Ecto neural progenitor cell (in vitro differentiated cells): ENCODE measurements around the gene RSPH1.

Source experiments
- DNase-seq: peaks from one replicate; pipeline ENCODE4 v3.0.0-alpha.2; 2018; ENCODE audit warnings: low spot score

RSPH1 gene

GRCh38 chr21:42426876-42427480, 69.0 kb downstream of the RSPH1 start:
- no peak for DNase-seq

GRCh38 chr21:42426424-42426823, 69.6 kb downstream of the RSPH1 start:
- no peak for DNase-seq

- DNase-seq = no peak
Measured at GRCh38 chr21:42425591-42425990, 70.4 kb downstream of the RSPH1 start.

GRCh38 chr21:42424914-42425541, 71.0 kb downstream of the RSPH1 start:
- no peak for DNase-seq

- DNase-seq = no peak
Measured at GRCh38 chr21:42423685-42424084, 72.3 kb downstream of the RSPH1 start.

GRCh38 chr21:42423197-42423675, 72.8 kb downstream of the RSPH1 start:
- DNase-seq = no peak
